Cardiac muscle cell (in vitro differentiated cells and primary cell): ENCODE results near the gene WDR37. TPM values are rescaled to one million over a fixed set of nuclear protein-coding genes. Genes with fewer than 3 reads are reported as not detected.
"Not testable (repeated sequence)": the region's sequence is repeated elsewhere in the genome, so short reads cannot be mapped to it uniquely, and the experiment has no call there.

Experiments used
- DNase-seq, 2 donors: peaks; one replicate each; pipeline versions ENCODE4 v3.0.0 to v3.0.0-alpha.2; 2010 to 2017; ENCODE audit warnings: low read depth in 1 of 2, low spot score in 1 of 2
- H3K27ac ChIP-seq: fragments of 200-600 bp; sonication (generic); 2 replicates; pipeline ENCODE4 v1.5.1; 2016
- H3K27me3 ChIP-seq: fragments of 200-600 bp; sonication (generic); 2 replicates; pipeline ENCODE4 v1.6.0; 2016; ENCODE audit warnings: control low read depth
- H3K36me3 ChIP-seq: fragments of 200-600 bp; sonication (generic); 2 replicates; pipeline ENCODE4 v1.5.1; 2016; ENCODE audit warnings: control low read depth
- H3K4me1 ChIP-seq: fragments of 200-600 bp; sonication (generic); 2 replicates; pipeline ENCODE4 v1.8.1; 2017; ENCODE audit warnings: low read depth, mild to moderate bottlenecking, mixed run types
- H3K4me3 ChIP-seq: fragments of 200-600 bp; sonication (generic); 2 replicates; pipeline ENCODE4 v1.5.1; 2016; ENCODE audit warnings: mild to moderate bottlenecking
- H3K9me3 ChIP-seq: fragments of 200-600 bp; sonication (generic); 2 replicates; pipeline ENCODE4 v1.5.1; 2017; ENCODE audit warnings: low read depth, mild to moderate bottlenecking, control low read depth
- CTCF ChIP-seq: IDR thresholded peaks from 2 replicates; pipeline ENCODE4 v1.5.1; 2012; ENCODE audit warnings: low read depth, mild to moderate bottlenecking, low read length
- polyA plus RNA-seq: library from polyadenylated mRNA; unstranded; fragments of >200 nt; fragmentation: Nextera tagmentation; extraction: Ambion mirVana; gene quantifications from 2 replicates; pipeline ENCODE4 v1.2.1, GENCODE V29; 2016
- total RNA-seq: library from RNA; depleted of rRNA; stranded (reverse); fragments of >200 nt; gene quantifications from 2 replicates; pipeline ENCODE4 v1.2.3, GENCODE V29; 2016

WDR37 gene
- total RNA-seq (13.0 and 14.6 TPM in 2 replicates), polyA plus RNA-seq (15.7 and 16.7 TPM in 2 replicates)

- peak within 1 kb of the TSS; percentile 64 for H3K4me3 ChIP-seq
- DNase-seq = peak; percentile 87 to 88
- peak within 1 kb of the TSS; percentile 94 for H3K27ac ChIP-seq
- H3K36me3 ChIP-seq = no peaks in the 10 kb centered on the region
- no peaks in the 10 kb centered on the region for H3K27me3 ChIP-seq
- no peak for TF ChIP-seq CTCF
- H3K4me1 ChIP-seq = peaks cover 19% of the 10 kb centered on the region
- H3K9me3 ChIP-seq = no peaks in the 10 kb centered on the region
Measured at GRCh38 chr10:1056326-1057105, at the start of gene WDR37. Gene WDR37, plus strand, starts transcription at chr10:1056385. Its CDS starts 15,771 bp downstream, at chr10:1072156.

DNA sequence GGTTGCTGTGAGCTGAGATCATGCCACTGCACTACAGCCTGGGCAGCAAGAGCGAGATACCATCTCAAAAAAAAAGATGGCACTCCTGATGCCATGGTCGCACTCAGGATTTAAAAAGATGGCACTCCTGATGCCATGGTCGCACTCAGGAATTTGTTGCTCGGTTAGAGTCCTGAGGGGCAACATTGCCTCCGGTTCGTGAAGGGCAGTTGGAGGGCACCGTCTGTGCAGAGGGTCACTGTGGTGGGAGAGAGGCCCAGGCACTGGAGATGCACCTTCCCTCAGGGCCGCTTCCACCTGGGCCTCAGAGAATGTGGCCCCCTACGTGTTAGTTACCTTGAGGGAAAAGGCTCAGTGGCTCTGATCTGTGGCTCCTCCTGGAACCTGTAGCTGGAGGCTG, 49.6 kb upstream of the WDR37 start:
- Histone ChIP-seq H3K9me3 (no peaks in the 10 kb centered on the region), H3K4me3 (no peak overlapping the region), H3K4me1 (no peaks in the 10 kb centered on the region), H3K27me3 (no peaks in the 10 kb centered on the region), H3K27ac (no peak overlapping the region), H3K36me3 (peaks cover 65% of the 10 kb centered on the region)
- DNase-seq = no peak
- TF ChIP-seq CTCF = no peak

DNA sequence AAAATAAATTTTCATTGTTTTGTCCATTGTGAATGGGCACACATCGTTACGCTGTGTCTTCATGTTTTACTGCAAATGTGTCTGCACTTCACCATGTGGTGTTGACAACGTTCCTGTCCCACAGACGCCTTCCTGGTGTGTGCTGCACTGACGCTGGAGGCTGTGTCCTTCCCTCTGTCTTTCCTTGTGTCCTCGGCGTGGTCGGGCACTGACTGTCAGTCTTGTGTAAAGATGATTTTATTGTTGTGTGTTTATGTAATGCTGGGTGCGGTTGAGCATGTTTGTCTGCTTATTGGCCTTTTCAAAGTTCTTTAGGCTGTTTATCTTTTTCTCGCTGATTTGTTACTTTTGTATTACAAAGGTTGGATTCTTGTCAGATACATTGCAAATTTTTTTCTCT, 48.6 kb upstream of the WDR37 start:
- no peaks in the 10 kb centered on the region for H3K4me1 ChIP-seq
- no peak overlapping the region for H3K27ac ChIP-seq
- no peak overlapping the region for H3K4me3 ChIP-seq
- H3K27me3 ChIP-seq = no peaks in the 10 kb centered on the region
- H3K36me3 ChIP-seq = peaks cover 62% of the 10 kb centered on the region
- no peaks in the 10 kb centered on the region for H3K9me3 ChIP-seq
- no peak for DNase-seq
- no peak for TF ChIP-seq CTCF

DNA sequence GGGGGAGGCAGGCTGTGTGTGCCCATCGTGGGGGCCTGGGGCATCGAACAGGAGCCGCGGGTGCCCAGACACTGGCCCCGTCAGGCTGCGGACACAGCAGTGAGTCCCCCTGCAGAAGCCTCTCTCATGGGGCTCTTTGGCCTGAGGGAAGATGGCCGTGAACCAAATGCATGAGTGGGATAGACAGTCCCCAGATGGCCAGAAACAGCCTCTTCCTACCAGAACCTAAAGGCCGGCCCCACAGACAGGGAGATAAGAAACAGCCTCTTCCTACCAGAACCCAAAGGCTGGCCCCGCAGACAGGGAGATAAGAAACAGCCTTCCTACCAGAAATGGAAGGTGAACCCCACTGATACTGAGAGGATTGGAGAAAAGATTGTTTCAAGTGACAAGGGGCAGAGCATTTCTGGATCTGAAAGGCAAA, 47.1 kb upstream of the WDR37 start:
- no peaks in the 10 kb centered on the region for H3K27me3 ChIP-seq
- no peaks in the 10 kb centered on the region for H3K9me3 ChIP-seq
- H3K4me1 ChIP-seq = no peaks in the 10 kb centered on the region
- H3K36me3 ChIP-seq = peaks cover 59% of the 10 kb centered on the region
- TF ChIP-seq CTCF = no peak
- no peak overlapping the region for H3K27ac ChIP-seq
- no peak overlapping the region for H3K4me3 ChIP-seq
- DNase-seq = no peak

DNA sequence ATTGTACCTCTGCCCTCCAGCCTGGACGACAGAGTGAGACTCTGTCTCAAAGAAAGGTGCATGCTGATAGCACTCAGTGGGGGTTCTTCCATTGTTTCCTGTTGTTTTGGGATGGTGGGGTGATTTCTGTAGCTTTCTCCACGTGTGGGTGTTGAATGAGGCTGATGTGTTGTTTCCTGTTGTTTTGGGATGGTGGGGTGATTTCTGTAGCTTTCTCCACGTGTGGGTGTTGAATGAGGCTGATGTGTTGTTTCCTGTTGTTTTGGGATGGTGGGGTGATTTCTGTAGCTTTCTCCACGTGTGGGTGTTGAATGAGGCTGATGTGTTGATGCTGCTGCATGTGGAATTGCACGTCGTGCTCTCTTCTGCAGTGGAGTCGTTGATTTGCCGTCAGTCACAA, 46.2 kb upstream of the WDR37 start:
- H3K27me3 ChIP-seq, H3K4me3 ChIP-seq: not testable (repeated sequence)

DNA sequence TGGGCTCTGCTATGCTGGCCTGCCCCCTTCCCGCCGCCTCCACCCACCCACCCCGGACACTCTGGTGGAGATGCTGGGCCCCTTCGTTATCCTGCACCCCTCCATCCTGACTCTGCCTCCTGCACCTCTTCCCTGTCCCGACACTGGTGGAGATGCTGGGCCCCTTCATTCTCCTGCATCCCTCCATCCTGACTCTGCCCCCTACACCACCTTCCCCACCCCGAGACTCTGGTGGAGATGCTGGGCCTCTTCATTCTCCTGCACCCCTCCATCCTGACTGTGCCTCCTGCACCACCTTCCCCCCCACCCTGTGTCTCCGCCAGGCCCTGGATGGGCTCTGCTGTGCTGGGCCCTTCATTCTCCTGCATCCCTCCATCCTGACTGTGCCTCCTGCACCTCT, 45.5 kb upstream of the WDR37 start:
- H3K27ac ChIP-seq = no peak overlapping the region
- H3K36me3 ChIP-seq = peaks cover 60% of the 10 kb centered on the region
- no peaks in the 10 kb centered on the region for H3K9me3 ChIP-seq
- DNase-seq = no peak
- no peaks in the 10 kb centered on the region for H3K27me3 ChIP-seq
- H3K4me3 ChIP-seq = no peak overlapping the region
- no peaks in the 10 kb centered on the region for H3K4me1 ChIP-seq
- no peak for TF ChIP-seq CTCF

More for the DNA sequence above, 46.2 kb upstream of the WDR37 start:
- H3K27ac ChIP-seq, DNase-seq, H3K9me3 ChIP-seq, H3K4me1 ChIP-seq: not testable (repeated sequence)
- H3K36me3 ChIP-seq = peaks cover 63% of the 10 kb centered on the region
